Testis (tissue), 2 donors: ENCODE data around the gene CAMKK2.

ENCODE experiments used
- POLR2A ChIP-seq: fragments of 450-650 bp; IDR thresholded peaks from one replicate; pipeline ENCODE4 v1.6.1; 2017; ENCODE audit warnings: antibody characterized with exemption, mild to moderate bottlenecking, moderate library complexity
- TF ChIP-seq, protein P1 (sequence below), 3 experiments: fragments of 450-650 bp in 2 of 3; fragments of 200-600 bp in 1 of 3; sonication (generic) in 1 of 3; IDR thresholded peaks; one replicate each; pipeline ENCODE4 v1.5.1; 2016 to 2019; ENCODE audit warnings: antibody characterized with exemption in 3 of 3, mild to moderate bottlenecking in 2 of 3, moderate library complexity in 1 of 3

DNA sequence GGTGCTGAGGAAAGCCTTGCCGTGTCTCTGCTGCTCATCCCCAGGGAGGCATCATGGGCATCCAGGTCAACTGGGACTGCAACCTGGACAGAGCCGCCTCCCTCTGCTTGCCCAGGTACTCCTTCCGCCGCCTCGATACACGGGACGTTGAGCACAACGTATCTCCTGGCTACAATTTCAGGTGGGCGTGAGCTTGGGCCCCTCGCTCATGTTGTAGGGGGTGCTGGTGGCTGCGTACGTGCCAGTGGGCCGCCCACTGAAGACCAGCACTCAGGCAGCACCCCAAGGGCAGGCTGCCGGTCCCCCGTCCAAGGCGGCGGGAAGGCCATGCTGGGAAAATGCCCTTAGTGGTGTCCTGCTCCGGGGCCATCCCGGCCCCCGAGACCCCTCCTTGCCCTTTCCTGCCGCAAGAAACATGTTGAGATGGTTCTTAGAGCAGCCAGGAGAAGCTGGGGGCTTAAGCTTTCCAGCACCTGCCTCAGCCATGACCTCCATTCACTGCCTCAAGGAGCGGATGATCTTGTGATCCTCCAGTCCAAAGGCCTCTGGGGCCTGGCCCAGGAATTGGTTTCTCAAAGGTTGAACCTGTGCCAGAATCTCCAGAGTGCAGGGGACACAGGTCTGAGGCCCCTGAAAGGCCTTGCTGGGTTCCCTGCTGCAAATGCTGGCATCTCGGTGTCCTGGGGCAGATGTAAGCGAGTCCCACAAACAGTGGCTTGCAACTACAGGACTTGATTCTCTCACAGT is 67.4 kb downstream of the CAMKK2 start:
- TF ChIP-seq, protein P1, sequence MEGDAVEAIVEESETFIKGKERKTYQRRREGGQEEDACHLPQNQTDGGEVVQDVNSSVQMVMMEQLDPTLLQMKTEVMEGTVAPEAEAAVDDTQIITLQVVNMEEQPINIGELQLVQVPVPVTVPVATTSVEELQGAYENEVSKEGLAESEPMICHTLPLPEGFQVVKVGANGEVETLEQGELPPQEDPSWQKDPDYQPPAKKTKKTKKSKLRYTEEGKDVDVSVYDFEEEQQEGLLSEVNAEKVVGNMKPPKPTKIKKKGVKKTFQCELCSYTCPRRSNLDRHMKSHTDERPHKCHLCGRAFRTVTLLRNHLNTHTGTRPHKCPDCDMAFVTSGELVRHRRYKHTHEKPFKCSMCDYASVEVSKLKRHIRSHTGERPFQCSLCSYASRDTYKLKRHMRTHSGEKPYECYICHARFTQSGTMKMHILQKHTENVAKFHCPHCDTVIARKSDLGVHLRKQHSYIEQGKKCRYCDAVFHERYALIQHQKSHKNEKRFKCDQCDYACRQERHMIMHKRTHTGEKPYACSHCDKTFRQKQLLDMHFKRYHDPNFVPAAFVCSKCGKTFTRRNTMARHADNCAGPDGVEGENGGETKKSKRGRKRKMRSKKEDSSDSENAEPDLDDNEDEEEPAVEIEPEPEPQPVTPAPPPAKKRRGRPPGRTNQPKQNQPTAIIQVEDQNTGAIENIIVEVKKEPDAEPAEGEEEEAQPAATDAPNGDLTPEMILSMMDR (IDR thresholded peaks at IDR 0.05) = no peak
- TF ChIP-seq POLR2A = no peak
